ENCODE measurements around the gene PRDM2. TPM values are rescaled to one million over a fixed set of nuclear protein-coding genes. Genes with fewer than 3 reads are reported as not detected.
A peak's percentile ranks its signal among the peaks of the same experiment; 100 is the strongest.

PRDM2 gene
- total and polyA plus RNA-seq, 4 donors, result 16.1 to 52.0 (median 28.5) TPM

DNA sequence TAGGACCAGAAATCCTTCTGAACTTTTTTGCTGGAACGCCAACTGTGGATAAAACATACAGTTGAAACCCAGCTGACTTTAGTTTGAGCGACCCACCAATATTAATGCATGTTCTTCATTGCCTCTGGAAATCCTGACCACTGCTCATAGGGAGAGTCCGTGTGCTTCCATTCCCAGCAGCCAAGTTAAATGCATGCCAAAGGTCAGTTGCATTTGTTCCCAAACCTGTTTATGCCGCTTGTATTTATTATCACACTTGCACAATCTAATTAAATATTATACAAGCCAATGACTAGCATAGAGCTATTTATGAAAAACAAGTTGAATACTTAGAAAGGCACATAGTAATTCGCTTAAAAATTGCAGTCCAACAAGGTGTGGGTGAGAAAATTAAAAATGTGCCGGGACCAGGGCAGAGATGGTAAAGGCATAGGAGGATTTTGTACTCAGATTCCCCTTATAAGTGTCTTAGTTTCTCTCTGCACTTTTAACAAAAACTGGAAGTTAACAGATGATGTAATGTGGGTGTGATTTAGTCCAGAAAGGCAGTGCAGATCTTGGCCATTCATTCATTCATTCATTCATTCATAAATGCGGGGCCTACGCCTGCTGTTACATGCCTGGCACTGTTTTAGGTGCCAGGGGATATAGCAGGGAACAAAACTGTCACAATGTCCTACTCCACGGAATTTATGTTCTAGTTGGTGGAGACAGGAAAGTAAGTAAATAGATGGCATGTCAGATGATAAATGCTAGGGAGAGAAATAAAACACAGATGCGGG, 99.7 kb downstream of the PRDM2 start:
- Histone ChIP-seq H3K4me3 (no peak overlapping the region), H3K27ac (ENCODE audit: low read depth in 1 of 2, low read length in 1 of 2) (no peak overlapping the region), H3K36me3 (ENCODE audit: control insufficient read depth in 4 of 4, insufficient read depth in 4 of 4, low read length in 4 of 4) (peaks cover 0 to 6% (median 2%) of the 10 kb centered on the region in 4 donors), H3K9me3 (ENCODE audit: control insufficient read depth in 4 of 4, insufficient read depth in 3 of 4, low read length in 3 of 4) (no peaks in the 10 kb centered on the region), H3K4me1 (ENCODE audit: control insufficient read depth in 5 of 5, insufficient read depth in 5 of 5, low read length in 5 of 5) (peaks cover 0 to 7% (median 0%) of the 10 kb centered on the region in 5 donors), H3K9ac (ENCODE audit: insufficient read depth in 1 of 2, low read length in 2 of 2) (no peak overlapping the region), H3K27me3 (ENCODE audit: control insufficient read depth in 3 of 3, insufficient read depth in 3 of 3, low read length in 2 of 3) (no peaks in the 10 kb centered on the region)
- 88 to 94% methylated on average over 10 of the region's 10 CpGs for WGBS, 2 donors
- ATAC-seq (ENCODE audit: insufficient read depth, low FRiP score) (no peak), DNase-seq (peak in 1 of 3 donors; percentile 7)
- TF ChIP-seq, protein P1, sequence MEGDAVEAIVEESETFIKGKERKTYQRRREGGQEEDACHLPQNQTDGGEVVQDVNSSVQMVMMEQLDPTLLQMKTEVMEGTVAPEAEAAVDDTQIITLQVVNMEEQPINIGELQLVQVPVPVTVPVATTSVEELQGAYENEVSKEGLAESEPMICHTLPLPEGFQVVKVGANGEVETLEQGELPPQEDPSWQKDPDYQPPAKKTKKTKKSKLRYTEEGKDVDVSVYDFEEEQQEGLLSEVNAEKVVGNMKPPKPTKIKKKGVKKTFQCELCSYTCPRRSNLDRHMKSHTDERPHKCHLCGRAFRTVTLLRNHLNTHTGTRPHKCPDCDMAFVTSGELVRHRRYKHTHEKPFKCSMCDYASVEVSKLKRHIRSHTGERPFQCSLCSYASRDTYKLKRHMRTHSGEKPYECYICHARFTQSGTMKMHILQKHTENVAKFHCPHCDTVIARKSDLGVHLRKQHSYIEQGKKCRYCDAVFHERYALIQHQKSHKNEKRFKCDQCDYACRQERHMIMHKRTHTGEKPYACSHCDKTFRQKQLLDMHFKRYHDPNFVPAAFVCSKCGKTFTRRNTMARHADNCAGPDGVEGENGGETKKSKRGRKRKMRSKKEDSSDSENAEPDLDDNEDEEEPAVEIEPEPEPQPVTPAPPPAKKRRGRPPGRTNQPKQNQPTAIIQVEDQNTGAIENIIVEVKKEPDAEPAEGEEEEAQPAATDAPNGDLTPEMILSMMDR (IDR thresholded peaks at IDR 0.05; ENCODE audit: control extremely low read depth, extremely low read depth), result no peak

DNA sequence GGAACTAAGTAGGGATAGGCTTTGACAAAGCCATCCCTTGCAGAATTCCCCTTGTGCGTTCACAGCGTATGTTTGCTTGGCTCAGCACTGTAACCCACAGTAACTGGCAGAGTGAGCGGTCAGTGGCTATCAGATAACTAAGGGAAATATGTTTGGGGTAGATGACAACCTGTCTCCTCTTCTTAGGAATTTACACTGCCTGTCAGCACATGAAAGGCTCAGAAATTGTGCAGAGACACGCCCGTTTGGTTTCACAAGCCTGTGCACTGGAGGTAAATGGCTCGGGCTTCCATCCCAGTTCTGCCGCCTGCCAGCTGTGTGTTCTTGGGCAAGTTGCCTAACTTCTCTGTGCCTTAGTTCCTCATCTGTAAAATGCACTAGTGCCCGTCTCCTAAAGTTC, 101.2 kb downstream of the PRDM2 start:
- Histone ChIP-seq H3K9me3 (ENCODE audit: control insufficient read depth in 4 of 4, insufficient read depth in 3 of 4, low read length in 3 of 4) (no peaks in the 10 kb centered on the region), H3K4me3 (no peak overlapping the region), H3K27ac (ENCODE audit: low read depth in 1 of 2, low read length in 1 of 2) (no peak overlapping the region), H3K9ac (ENCODE audit: insufficient read depth in 1 of 2, low read length in 2 of 2) (no peak overlapping the region), H3K27me3 (ENCODE audit: control insufficient read depth in 3 of 3, insufficient read depth in 3 of 3, low read length in 2 of 3) (no peaks in the 10 kb centered on the region), H3K4me1 (ENCODE audit: control insufficient read depth in 5 of 5, insufficient read depth in 5 of 5, low read length in 5 of 5) (peaks cover 0 to 5% (median 0%) of the 10 kb centered on the region in 5 donors), H3K36me3 (ENCODE audit: control insufficient read depth in 4 of 4, insufficient read depth in 4 of 4, low read length in 4 of 4) (peaks cover 0 to 6% (median 0%) of the 10 kb centered on the region in 4 donors)
- TF ChIP-seq, protein P1 (IDR thresholded peaks at IDR 0.05; ENCODE audit: control extremely low read depth, extremely low read depth), result no peak
- DNase-seq (no peak), ATAC-seq (ENCODE audit: insufficient read depth, low FRiP score) (no peak)
- 62 to 82% methylated on average over 8 of the region's 8 CpGs for WGBS, 2 donors

DNA sequence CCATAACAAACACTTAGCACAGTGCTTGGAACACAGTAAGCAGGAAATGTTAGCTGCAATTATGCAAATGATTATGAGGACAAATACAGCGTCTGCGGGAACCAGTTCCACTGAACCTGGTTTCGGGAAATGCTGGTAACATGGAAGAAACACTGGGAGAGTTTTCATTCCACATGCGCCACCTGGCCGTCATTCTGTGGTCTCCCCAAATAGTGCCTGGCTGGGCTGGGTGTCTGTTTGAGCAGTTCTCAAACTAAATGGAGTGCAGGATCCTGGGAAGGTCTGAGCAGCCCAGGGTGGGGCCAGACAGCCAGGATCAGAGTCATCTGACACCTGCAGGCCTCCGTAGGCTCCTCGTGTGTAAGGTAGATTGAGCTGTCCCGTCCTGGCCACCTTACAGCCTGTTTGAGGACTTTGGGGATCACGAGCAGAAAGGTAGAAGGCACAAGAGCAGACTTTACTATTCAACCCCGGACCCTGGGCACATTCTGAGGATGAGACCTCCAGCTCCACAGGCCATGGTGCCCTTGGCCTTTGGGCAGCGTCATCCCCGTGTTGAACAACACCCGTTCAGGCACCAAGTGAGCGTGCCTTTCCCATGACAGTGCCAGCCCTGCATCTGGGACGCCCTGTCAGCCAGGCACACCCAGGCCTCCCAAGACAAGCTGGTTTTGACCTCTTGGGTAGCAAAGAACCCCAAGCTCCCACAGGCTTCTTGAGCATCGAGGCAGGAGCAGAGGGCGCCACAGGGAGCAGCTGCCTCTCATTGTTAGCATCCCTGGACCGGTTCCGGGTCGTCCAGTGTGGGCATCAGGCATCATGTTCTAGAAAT, 101.9 kb downstream of the PRDM2 start:
- Histone ChIP-seq H3K4me3 (no peak overlapping the region), H3K27ac (ENCODE audit: low read depth in 1 of 2, low read length in 1 of 2) (no peak overlapping the region), H3K9me3 (ENCODE audit: control insufficient read depth in 4 of 4, insufficient read depth in 3 of 4, low read length in 3 of 4) (no peaks in the 10 kb centered on the region), H3K9ac (ENCODE audit: insufficient read depth in 1 of 2, low read length in 2 of 2) (no peak overlapping the region), H3K36me3 (ENCODE audit: control insufficient read depth in 4 of 4, insufficient read depth in 4 of 4, low read length in 4 of 4) (peaks cover 0 to 6% (median 0%) of the 10 kb centered on the region in 4 donors), H3K27me3 (ENCODE audit: control insufficient read depth in 3 of 3, insufficient read depth in 3 of 3, low read length in 2 of 3) (no peaks in the 10 kb centered on the region), H3K4me1 (ENCODE audit: control insufficient read depth in 5 of 5, insufficient read depth in 5 of 5, low read length in 5 of 5) (peaks cover 0 to 5% (median 0%) of the 10 kb centered on the region in 5 donors)
- ATAC-seq (ENCODE audit: insufficient read depth, low FRiP score) (peak; percentile 40), DNase-seq (no peak)
- 84 to 90% methylated on average over 20 of the region's 20 CpGs for WGBS, 2 donors
- TF ChIP-seq, protein P1 (IDR thresholded peaks at IDR 0.05; ENCODE audit: control extremely low read depth, extremely low read depth), result no peak
